Tibial nerve (tissue), 4 donors: ENCODE measurements around the gene DOHH. TPM values are rescaled to one million over a fixed set of nuclear protein-coding genes. Genes with fewer than 3 reads are reported as not detected.

Source experiments
- DNase-seq, 2 donors: peaks; one replicate each; pipeline ENCODE4 v3.0.0-alpha.2; 2019; ENCODE audit warnings: low spot score in 2 of 2
- H3K27ac ChIP-seq, 4 donors: fragments of 200-600 bp; sonication (generic) in 3 of 4; one replicate each; pipeline ENCODE4 v1.5.1; 2017 to 2019; ENCODE audit warnings: mild to moderate bottlenecking in 1 of 4
- H3K27me3 ChIP-seq, 2 donors: fragments of 200-600 bp; sonication (generic) in 1 of 2; one replicate each; pipeline versions ENCODE4 v1.5.1 to v1.6.0; 2017 to 2019
- H3K36me3 ChIP-seq, 3 donors: fragments of 200-600 bp; sonication (generic); one replicate each; pipeline ENCODE4 v1.5.1; 2018 to 2019
- H3K4me1 ChIP-seq, 4 donors: fragments of 200-600 bp; sonication (generic) in 3 of 4; one replicate each; pipeline ENCODE4 v1.5.1; 2017 to 2019
- H3K4me3 ChIP-seq, 4 donors: fragments of 200-600 bp; sonication (generic) in 3 of 4; one replicate each; pipeline ENCODE4 v1.5.1; 2017 to 2019; ENCODE audit warnings: mild to moderate bottlenecking in 1 of 4, moderate library complexity in 1 of 4
- H3K9me3 ChIP-seq, 4 donors: fragments of 200-600 bp; sonication (generic) in 3 of 4; one replicate each; pipeline ENCODE4 v1.5.1; 2017 to 2019
- EP300 ChIP-seq, 2 donors: sonication (generic); formaldehyde crosslinking; IDR thresholded peaks; one replicate each; pipeline ENCODE4 v1.6.1; 2017; ENCODE audit warnings: antibody characterized with exemption in 2 of 2, mild to moderate bottlenecking in 1 of 2
- POLR2A ChIP-seq, 2 donors: fragments of 450-650 bp; IDR thresholded peaks; one replicate each; pipeline ENCODE4 v1.6.1; 2017; ENCODE audit warnings: antibody characterized with exemption in 2 of 2, mild to moderate bottlenecking in 2 of 2, moderate library complexity in 2 of 2
- whole genome bisulfite sequencing, 2 donors: methylation state at CpG; one replicate each; pipeline ENCODE4 v1.1.5; 2018; 5-methylcytosine and 5-hydroxymethylcytosine counted together
- total RNA-seq, 4 donors: library from RNA; depleted of rRNA; stranded (reverse); fragments of >200 nt; gene quantifications; one replicate each; pipeline ENCODE4 v1.1.0, GENCODE V29; 2016
- TF ChIP-seq, protein P1 (sequence below), 5 experiments: fragments of 200-600 bp in 3 of 5; fragments of 450-650 bp in 2 of 5; sonication (generic) in 3 of 5; IDR thresholded peaks; one replicate each; pipeline ENCODE4 v1.5.1; 2016 to 2019; ENCODE audit warnings: antibody characterized with exemption in 5 of 5, mild to moderate bottlenecking in 3 of 5, moderate library complexity in 2 of 5

The DOHH gene
- total RNA-seq, 4 donors from 2014 or later = 19.7 to 30.3 (median 23.0) TPM

DNA sequence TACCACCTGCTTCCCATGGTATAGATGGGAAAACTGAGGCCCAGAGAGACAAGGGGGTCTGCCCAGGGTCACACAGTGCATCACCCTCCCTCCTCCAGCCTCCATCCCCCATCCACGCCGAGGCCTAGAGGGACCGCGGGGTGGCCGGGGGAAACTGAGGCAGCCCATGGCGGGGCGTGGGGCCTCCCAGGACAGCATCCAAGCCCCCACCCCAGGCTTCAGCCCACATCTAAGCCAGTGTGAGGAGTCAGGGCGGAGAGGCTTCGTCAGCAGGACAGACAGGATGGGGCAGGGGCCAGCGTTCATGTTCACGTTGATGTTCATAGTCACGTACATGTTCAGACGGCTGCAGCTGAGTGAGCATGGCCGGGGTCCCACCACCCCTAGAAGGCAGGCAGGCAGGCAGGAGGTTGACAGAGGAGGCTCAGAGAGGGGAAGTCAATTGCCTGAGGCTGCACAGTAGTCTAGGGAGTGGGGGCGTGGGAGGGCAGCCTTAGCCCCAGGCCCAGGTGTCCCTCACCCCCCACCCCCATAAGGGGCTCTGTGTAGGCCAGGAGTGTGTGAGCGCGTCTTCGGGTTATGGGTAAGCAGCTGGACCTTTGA is 43.4 kb downstream of the DOHH start:
- WGBS, 2 donors = 61 to 71% methylated on average over 17 to 18 of the region's 18 CpGs
- peaks cover 11 to 65% (median 19%) of the 10 kb centered on the region in 3 donors for H3K36me3 ChIP-seq
- no peak overlapping the region for H3K4me3 ChIP-seq
- TF ChIP-seq POLR2A (IDR thresholded peaks at IDR 0.05) (no peak), EP300 (IDR thresholded peaks at IDR 0.05) (no peak)
- TF ChIP-seq, protein P1, sequence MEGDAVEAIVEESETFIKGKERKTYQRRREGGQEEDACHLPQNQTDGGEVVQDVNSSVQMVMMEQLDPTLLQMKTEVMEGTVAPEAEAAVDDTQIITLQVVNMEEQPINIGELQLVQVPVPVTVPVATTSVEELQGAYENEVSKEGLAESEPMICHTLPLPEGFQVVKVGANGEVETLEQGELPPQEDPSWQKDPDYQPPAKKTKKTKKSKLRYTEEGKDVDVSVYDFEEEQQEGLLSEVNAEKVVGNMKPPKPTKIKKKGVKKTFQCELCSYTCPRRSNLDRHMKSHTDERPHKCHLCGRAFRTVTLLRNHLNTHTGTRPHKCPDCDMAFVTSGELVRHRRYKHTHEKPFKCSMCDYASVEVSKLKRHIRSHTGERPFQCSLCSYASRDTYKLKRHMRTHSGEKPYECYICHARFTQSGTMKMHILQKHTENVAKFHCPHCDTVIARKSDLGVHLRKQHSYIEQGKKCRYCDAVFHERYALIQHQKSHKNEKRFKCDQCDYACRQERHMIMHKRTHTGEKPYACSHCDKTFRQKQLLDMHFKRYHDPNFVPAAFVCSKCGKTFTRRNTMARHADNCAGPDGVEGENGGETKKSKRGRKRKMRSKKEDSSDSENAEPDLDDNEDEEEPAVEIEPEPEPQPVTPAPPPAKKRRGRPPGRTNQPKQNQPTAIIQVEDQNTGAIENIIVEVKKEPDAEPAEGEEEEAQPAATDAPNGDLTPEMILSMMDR (IDR thresholded peaks at IDR 0.05) = no peak
- no peaks in the 10 kb centered on the region for H3K9me3 ChIP-seq
- peak overlapping the region; percentile 66 to 92 (median 79) for H3K27ac ChIP-seq
- H3K27me3 ChIP-seq = no peaks in the 10 kb centered on the region
- DNase-seq = no peak
- H3K4me1 ChIP-seq = peaks cover 5 to 49% (median 29%) of the 10 kb centered on the region in 4 donors

DNA sequence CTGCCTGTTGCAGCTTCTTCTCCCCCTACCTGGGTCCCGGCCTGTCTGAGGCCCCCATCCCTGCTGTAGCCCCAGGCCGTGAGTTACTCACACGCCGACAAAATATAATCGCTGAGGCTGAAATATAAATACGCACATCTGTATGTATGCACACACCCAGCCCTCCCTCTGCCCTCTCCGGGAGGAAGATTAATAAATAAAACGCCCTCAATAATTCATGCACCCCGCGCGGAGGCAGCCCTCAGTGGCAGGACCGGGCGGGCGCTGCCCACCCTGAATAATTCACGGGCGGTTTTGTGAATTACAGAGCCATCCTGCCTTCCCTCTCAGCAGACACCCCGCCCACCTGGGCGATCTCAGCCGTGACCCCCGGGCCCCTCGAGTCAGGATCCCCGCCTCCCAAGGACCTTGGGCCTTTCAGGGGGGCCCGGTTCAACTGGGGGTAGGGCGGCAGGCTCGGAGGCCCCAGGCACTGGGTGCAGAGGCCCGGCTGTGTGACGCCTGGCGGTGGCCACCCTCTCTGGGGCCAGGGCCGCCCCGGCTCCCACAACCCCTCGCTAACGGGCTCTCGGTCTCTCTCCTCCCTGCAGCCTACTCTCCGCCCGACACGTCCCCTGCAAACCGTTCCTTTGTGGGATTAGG is 44.4 kb downstream of the DOHH start:
- Histone ChIP-seq H3K27ac (peak overlapping the region in 2 of 4 donors; percentile 40 to 92), H3K4me1 (peaks cover 5 to 49% (median 31%) of the 10 kb centered on the region in 4 donors), H3K36me3 (peaks cover 11 to 69% (median 23%) of the 10 kb centered on the region in 3 donors), H3K4me3 (no peak overlapping the region), H3K27me3 (no peaks in the 10 kb centered on the region), H3K9me3 (no peaks in the 10 kb centered on the region)
- 67 to 73% methylated on average over 34 to 37 of the region's 37 CpGs for WGBS, 2 donors
- DNase-seq = no peak
- TF ChIP-seq EP300 (IDR thresholded peaks at IDR 0.05) (no peak), POLR2A (IDR thresholded peaks at IDR 0.05) (no peak)
- TF ChIP-seq, protein P1 (IDR thresholded peaks at IDR 0.05) = no peak

DNA sequence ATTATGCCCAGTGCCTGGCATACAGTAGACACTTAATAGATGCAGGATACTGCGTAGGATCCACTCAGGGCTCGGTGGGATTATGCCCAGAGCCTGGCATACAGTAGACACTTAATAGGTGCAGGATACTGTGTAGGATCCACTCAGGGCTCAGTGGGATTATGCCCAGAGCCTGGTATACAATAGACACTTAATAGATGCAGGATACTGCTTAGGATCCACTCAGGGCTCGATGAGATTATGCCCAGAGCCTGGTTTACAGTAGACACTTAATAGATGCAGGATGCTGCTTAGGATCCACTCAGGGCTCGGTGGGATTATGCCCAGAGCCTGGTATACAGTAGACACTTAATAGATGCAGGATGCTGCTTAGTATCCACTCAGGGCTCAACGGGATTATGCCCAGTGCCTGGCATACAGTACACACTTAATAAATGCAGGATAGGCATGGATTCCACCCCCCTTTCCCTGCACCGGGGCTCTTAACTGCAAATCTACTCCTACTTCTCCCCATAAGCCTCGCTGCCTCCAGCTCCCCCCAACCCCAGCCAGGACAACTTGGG is 45.0 kb downstream of the DOHH start:
- H3K27ac ChIP-seq = peak overlapping the region in 1 of 4 donors; percentile 92
- H3K4me3 ChIP-seq = no peak overlapping the region
- H3K9me3 ChIP-seq = no peaks in the 10 kb centered on the region
- H3K36me3 ChIP-seq = peaks cover 13 to 71% (median 25%) of the 10 kb centered on the region in 3 donors
- H3K4me1 ChIP-seq = peaks cover 5 to 53% (median 32%) of the 10 kb centered on the region in 4 donors
- WGBS, 2 donors = 80 to 84% methylated on average over 6 to 7 of the region's 7 CpGs
- TF ChIP-seq EP300 (IDR thresholded peaks at IDR 0.05) (no peak), POLR2A (IDR thresholded peaks at IDR 0.05) (no peak)
- TF ChIP-seq, protein P1 (IDR thresholded peaks at IDR 0.05) = no peak
- DNase-seq = no peak
- H3K27me3 ChIP-seq = no peaks in the 10 kb centered on the region

DNA sequence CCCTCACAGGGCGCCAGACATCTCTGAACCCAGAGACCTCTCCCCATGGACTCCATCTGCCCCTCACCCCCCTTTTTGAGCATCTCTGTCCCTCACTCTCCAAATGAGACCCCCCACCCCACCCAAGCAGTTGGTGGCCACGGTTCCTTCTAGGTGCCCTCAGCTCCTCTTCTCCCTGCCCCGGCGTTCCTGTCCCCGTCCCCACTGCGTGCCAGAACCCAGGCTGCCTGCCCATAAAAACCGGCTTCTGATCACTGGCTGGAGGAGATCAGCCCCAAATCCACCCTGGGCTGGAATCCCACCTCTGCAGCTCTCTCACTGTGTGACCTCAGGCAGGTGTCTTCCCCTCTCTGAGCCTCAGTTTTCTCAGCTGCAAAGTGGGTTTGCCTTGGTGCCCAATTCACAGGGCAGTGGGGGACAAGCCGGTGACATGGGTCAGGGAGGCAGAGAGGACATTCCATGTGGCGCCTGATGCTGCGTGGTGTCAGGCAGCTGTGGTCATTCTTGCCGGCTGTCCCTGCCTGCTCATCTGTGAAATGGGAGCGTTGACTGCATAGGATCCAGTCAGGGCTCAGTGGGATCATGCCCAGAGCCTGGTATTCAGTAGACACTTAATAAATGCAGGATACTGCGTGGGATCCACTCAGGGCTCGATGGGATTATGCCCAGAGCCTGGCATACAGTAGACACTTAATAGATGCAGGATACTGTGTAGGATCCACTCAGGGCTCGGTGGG is 45.6 kb downstream of the DOHH start:
- H3K4me3 ChIP-seq = no peak overlapping the region
- no peak for DNase-seq
- no peaks in the 10 kb centered on the region for H3K27me3 ChIP-seq
- peak overlapping the region in 2 of 4 donors; percentile 41 to 61 for H3K27ac ChIP-seq
- TF ChIP-seq, protein P1 (IDR thresholded peaks at IDR 0.05) = no peak
- no peak for TF ChIP-seq EP300 (IDR thresholded peaks at IDR 0.05)
- no peak for TF ChIP-seq POLR2A (IDR thresholded peaks at IDR 0.05)
- WGBS, 2 donors = 90 to 96% methylated on average over 15 of the region's 15 CpGs
- H3K9me3 ChIP-seq = no peaks in the 10 kb centered on the region
- peaks cover 5 to 46% (median 27%) of the 10 kb centered on the region in 4 donors for H3K4me1 ChIP-seq
- peaks cover 14 to 77% (median 25%) of the 10 kb centered on the region in 3 donors for H3K36me3 ChIP-seq
